GM12873 (cell line): ENCODE measurements around the gene TPPP2.

ENCODE experiments used
- CTCF ChIP-seq: IDR thresholded peaks from 2 replicates; pipeline ENCODE4 v1.5.1; 2012; ENCODE audit warnings: low read depth, mild to moderate bottlenecking, moderate library complexity, low read length, control low read depth; ENCODE audit not compliant: insufficient read depth; ENCODE audit errors: missing control alignments

TPPP2 gene

GRCh38 chr14:21050597-21050996, 20.6 kb downstream of the TPPP2 start:
- no peak for TF ChIP-seq CTCF

DNA sequence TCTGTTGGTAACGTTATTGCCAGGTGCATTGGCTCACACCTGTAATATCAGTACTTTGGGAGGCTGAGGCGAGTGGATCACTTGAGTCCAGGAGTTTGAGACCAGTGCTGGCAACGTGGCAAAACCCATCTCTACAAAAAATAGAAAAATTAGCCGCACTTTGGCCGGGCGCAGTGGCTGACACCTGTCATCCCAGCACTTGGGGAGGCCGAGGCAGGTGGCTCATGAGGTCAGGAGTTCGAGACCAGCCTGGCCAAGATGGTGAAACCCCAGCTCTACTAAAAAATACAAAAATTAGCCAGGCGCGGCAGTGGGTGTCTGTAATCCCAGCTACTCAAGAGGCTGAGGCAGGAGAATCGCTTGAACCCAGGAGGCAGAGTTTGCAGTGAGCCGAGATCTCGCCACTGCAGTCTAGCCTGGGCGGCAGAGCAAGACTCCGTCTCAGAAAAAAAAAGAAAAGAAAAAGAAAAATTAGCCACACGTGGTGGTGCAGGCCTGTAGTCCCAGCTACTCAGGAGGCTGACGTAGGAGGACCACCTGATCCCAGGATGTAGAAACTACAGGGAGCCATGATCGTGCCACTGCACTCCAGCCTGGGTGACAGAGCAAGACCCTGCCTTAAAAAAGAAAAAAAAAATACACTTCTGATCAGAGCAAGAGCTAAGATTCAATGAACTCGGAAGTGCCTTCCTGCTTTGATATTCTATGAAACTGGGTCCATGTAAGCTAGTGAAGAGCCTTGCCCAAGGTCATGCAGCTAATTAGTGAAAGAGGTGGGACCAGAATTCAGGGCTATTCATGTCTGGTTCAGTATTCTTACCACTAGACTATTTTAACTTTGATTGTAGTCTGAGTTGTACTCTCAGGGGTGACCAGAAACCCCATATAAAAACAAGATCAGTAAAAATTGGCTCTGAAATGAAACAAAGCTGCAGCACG, 23.4 kb downstream of the TPPP2 start:
- no peak for TF ChIP-seq CTCF

DNA sequence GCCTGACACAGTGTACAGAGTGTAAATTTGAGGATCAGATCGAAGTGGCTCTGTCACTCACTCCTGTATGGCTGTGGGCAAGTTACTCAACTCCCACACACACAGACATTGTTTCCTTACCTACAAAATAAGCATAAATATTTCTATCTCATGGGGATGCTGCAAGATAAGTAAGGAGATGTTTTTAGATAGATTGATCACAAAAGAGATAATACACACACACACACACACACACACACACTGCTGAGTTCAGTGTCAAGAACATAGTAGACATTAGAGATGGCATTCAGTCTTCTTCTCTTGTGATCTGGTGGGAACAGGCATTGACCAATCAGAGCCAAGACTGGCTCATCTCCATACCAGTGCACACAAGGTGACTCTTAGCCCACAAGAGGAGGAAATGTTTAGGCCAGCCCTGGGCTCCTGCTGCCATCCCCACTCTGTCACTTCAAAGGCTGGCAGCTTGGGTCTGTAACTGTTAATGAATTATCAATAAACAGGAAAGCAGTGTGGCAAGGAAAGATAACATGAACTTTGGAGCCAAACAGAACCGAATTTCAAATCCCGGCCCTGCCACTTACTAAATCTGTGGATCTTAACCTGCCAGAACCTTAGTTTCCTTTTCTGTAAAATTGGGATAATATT, 24.2 kb downstream of the TPPP2 start:
- TF ChIP-seq CTCF, result no peak

- TF ChIP-seq CTCF, result no peak
Measured at GRCh38 chr14:21054768-21055145, 24.7 kb downstream of the TPPP2 start.

GRCh38 chr14:21055432-21056117, 25.6 kb downstream of the TPPP2 start:
- no peak for TF ChIP-seq CTCF

DNA sequence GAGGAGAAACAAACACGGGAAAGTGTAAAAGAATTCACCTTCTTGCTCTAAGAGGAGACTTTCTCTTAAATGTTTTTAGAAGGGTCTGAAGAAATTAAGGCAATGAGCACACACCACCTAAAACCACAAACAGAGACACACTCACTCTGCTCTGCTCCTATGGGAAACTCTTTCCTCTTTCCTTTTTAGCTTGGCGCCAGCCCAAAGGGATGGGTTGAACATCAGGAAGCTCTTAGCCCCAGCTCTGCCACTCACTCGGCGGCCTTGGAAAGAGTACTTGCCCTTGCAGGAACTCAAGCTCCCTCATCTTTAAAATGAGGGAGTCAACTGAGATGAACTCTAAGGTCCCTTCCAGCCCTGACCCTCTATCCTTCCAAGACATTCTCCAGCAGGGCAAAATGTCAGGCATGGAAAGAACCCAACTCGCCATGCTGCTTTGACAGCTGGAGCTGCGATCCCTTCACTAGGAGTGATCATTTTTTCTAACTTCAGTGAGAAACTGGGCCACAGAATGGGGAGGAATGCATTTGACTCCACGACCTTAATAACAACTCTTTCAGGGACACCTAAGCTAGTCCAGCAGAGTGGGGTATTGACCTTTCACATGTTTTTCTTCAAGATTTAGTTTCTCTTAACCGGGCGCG, 26.6 kb downstream of the TPPP2 start:
- TF ChIP-seq CTCF, result no peak
